Dedifferentiated amniotic fluid mesenchymal stem cell (primary cell): ENCODE measurements around the gene ZHX3.
"Not testable (repeated sequence)": the region's sequence is repeated elsewhere in the genome, so short reads cannot be mapped to it uniquely, and the experiment has no call there.

Experiments used
- DNase-seq: peaks from one replicate; pipeline ENCODE4 v3.0.0-alpha.2; 2016; ENCODE audit errors: extremely low spot score

The ZHX3 gene

DNA sequence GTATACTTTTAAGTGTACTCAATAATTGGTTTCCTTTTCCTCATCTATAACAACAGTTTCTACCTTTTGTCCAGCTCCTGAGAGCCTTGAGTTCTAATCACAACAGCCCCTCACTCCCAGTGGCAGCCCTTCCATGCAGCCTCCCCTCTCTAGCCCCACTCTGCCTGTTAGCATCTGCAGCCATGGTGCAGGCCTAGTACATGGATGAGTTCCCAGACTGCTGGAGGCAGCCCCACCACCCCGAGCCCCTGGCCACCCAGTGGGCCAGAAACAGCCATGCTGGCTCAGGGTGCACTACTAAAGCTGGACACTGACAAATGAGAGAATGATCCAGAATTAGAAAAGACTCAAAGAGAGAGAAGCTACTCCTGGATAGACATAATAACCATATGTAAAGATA, 13.4 kb upstream of the ZHX3 start:
- no peak for DNase-seq

- DNase-seq = no peak
These were observed 12.8 kb upstream of the ZHX3 start for GRCh38 chr20:41330343-41330720.

- DNase-seq = peak; percentile 91
These were observed 12.2 kb upstream of the ZHX3 start for GRCh38 chr20:41329435-41330342.

DNA sequence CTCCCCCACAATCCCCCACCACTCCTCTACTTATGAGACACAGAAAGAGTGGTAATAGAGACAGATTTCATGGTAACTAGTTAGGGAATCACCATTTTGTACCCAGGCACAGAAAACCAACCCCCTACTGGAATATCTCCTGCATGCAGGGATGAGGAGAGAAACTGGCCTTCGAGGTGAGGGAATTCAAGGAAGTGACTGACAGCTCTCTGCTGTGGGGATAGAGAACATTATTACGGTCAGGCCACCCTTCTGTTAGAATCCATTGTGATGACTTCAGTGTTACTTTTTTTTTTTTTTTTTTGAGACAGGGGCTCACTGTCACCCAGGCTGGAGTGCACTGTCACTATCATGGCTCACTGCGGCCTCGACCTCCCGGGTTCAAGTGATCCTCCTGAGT, 9.6 kb upstream of the ZHX3 start:
- no peak for DNase-seq

- DNase-seq = no peak
These were observed 3.4 kb upstream of the ZHX3 start for GRCh38 chr20:41320976-41321375.

- DNase-seq = no peak
These were observed 2.9 kb upstream of the ZHX3 start for GRCh38 chr20:41320441-41320840.

- no peak for DNase-seq
These were observed 729 bp upstream of the ZHX3 start for GRCh38 chr20:41318271-41318649.

DNA sequence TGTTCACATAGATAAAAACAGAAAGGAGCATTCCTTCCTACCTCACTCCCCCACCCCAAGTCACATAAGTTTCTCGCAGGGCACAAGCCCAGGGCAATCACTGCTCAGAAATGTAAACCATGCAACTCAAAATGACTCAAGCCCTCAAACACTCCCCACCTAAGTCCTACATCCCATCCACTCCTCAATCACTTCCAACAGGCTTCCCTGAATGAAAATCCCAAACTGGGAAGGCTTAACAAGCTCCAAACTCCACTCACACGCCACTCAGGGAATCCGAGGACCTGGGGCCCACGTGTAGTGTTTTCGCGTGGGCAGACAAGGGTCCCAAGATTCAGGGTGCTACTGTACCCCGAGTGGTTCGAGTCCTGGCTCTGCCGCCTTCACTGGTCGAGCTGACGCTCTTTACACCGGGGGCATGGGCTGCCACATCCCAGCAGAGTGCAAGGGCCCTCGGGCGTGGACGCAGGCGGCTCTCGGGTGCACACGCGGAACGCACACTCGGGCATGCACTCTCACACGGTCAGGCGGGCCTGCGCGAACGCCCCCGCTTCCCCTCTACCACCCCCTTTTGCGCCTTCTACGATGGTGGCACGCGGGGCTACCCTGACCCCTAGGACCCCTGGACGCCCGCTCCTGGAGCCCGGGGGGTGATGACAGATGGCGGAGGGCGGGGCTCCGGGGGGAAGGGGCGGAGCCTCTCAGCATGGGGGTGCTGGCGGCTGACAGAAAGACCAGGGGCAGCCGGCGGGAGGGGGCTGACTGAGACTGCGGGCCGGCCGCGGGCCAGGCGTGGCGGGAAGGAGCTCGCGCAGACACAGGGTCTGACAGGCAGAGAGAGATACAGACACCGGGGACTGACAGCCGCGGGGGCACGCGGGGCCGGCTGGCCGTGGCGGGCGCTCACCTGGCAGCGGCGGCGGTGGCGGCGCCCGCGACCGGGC, 657 bp downstream of the ZHX3 start:
- peak; percentile 77 for DNase-seq

DNA sequence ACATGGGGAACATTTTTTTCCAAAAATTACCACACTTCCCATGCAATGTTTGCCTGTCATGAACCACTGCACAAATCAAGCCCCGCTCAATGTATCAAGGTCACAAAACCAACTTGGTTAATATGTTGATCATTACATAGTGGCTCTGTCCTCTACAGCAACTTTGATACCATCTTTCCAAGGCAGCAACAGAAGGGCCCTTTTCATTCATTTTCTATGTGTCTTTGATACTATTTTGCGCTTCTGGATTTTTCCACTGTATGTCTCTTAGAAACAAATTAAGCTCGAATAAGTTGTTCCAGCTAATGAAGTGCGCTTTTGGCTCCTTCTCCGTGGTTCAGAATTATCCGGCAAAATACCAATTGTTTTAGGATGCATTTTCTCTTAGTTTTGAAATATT, 1.5 kb downstream of the ZHX3 start:
- DNase-seq = no peak

DNA sequence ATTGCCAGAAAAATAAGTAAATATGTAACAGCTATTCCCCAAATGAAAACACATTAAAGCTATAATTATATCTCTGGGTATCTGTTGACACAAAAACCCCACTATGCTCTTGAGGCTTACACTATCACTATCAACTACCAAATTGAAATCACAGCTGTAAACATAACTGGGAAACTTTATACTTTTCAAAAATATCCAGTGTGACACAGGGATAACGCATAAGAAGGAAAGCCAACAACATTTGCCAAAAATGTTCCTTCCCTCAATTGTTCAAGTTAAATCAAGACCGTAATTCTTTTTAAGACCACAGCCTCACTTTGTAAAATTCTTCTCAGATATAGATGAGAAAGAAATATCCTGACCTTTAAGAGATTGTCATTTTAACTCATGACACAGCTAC, 3.1 kb downstream of the ZHX3 start:
- no peak for DNase-seq

DNA sequence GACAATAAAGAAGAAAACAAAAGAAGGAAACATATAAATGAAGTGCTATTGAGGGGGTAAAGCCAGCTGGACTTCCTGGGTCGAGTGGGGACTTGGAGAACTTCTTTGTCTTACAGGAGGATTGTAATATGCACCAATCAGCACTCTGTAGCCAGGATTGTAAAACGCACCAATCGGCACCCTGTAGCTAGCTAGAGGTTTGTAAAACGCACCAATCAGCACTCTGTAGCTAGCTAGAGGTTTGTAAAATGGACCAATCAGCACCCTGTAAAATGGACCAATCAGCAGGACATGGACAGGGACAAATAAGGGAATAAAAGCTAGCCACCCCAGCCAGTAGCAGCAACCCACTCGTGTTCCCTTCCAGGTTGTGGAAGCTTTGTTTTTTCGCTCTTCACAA, 5.5 kb downstream of the ZHX3 start:
- not testable (repeated sequence) for DNase-seq

DNA sequence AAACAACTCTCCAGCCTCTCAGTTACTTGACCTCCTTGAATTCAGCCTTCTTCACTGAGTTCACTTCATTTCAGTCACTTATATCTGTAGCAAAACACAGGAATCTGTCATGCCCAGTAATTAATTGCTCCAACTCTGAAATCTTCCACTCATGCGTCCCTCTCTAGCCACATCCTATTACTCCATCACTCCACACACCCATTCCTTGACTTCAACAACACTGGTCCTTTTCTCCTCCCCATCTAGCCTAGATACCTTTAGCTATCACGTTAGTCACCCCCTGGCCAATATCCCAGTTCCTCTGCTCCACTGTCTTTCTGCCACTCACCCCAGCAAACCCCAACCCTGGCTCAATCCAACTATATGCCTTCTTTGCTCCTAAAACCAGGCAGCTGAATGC, 7.7 kb downstream of the ZHX3 start:
- DNase-seq = no peak

GRCh38 chr20:41308726-41309413, 8.7 kb downstream of the ZHX3 start:
- DNase-seq = peak; percentile 35

GRCh38 chr20:41308290-41308711, 9.2 kb downstream of the ZHX3 start:
- DNase-seq = no peak

GRCh38 chr20:41307021-41307420, 10.5 kb downstream of the ZHX3 start:
- DNase-seq = no peak

DNA sequence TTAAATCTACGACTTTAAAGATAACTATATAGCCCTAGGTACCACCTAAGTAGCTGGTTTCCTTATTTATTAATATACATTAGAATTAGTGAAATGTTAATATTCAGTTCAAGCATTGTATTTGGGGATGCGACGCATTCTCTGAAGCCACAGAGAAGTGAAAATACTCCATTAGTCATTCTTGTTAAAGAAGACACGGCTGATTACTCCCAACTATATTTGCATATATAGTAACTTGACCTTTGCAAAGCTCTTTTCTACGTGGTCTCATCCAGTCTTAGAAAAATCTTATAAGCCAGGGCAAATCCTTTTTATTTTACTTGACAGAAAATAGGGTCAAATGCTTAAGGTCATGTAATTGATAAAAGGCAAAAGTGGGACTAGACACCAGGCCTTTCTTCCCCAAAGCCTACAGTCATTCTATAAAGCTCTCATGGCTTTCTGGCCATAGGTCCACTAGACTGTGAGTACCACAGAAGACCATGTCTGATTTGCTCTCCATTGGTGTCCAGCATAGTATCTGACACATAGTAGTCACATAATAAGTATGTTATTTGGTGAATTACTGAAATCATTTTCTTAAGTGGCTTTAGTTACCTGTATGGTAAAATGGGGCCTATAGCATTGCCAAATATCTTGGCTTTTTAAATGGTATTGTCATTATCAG, 11.3 kb downstream of the ZHX3 start:
- DNase-seq = no peak

DNA sequence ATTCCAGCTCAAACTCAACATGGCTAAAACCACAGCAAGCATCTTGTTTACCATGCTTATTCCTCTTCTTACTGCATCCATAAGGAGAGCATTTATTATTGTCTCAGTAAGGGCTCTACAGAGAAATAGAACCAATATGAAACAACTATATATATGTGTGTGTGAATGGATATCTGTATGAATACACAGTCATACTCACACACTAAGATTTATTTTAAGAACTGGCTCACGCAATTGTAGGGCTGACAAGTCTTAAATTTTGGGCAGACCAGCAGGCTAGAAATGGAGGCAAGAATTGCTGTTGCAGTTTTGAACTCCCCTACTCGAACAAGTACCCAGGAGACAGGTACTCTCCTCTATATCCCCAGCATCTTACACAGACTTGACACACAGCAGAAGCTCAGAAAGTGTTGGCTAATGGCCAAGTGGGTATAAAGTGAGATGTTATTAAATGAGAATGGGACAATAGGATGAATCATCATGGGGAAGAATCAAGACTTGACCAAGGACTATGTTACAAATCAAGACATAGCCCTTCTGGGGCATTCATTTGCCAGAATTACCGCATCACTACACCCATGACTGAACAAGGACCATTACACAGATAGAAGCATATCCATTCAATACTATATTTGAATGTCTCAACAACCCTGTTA, 13.0 kb downstream of the ZHX3 start:
- no peak for DNase-seq

DNA sequence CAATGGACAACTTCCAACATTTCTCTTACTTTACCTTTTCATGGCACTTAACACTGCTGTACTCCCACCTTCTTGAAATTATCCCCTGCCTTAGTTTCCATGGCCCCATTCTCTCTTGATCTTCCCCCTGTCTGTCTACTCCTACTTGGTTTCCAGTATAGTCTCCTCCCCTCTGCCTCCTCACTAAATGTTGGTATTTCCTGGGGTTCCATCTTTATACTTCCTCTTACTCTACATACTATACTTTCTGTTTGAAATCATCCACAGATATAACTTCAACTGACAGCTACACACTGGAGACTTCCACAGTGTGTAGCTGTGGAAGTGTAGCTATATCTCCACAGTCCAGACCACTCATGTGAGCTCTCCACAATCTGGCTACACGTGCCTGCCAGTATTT, 13.5 kb downstream of the ZHX3 start:
- DNase-seq = no peak

DNA sequence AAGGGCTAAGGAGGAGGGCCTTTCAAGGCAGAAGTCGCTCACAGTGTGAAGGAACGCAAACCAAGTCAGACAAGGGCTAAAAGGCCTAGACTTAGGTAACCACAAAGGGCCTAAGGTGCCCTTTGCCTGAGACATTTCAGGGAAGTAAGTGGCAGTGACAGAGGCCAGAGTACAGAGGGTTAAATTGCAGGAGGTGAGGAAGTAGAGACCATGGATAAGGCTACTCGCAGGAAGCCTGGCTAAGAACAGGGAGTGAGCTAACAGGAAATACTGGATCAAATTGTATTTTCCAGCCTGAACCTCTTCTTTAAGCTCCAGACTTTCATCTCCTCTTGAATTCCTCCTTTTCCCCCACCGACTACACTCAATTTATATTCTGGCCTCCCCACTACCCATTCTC, 16.6 kb downstream of the ZHX3 start:
- DNase-seq = no peak

- no peak for DNase-seq
These were observed 17.1 kb downstream of the ZHX3 start for GRCh38 chr20:41300383-41300782.

- peak; percentile 42 for DNase-seq
These were observed 17.6 kb downstream of the ZHX3 start for GRCh38 chr20:41299899-41300298.
